ENCODE data around the gene L1CAM.

The L1CAM gene

GRCh38 chrX:153845842-153846241 is 40.1 kb downstream of the L1CAM start:
- Histone ChIP-seq H3K4me1 (ENCODE audit: insufficient read depth, low read length) (no peaks in the 10 kb centered on the region), H2AFZ (ENCODE audit: low read depth, low read length) (no peak overlapping the region), H3K9me3 (ENCODE audit: insufficient read depth, low read length, severe bottlenecking) (no peaks in the 10 kb centered on the region), H3K4me2 (ENCODE audit: insufficient read depth, low read length) (no peak overlapping the region), H3K79me2 (ENCODE audit: insufficient read depth, low read length) (no peaks in the 10 kb centered on the region), H3K36me3 (ENCODE audit: insufficient read depth, low read length) (no peaks in the 10 kb centered on the region), H3K9ac (ENCODE audit: low read depth, low read length) (no peak overlapping the region), H3K27ac (ENCODE audit: low read length) (no peak overlapping the region), H3K4me3 (ENCODE audit: low read depth in 1 of 2, low read length in 2 of 2) (no peak overlapping the region), H4K20me1 (ENCODE audit: insufficient read depth, low read length) (no peaks in the 10 kb centered on the region), H3K27me3 (ENCODE audit: insufficient read depth, low read length, poor library complexity) (no peaks in the 10 kb centered on the region)
- no peak for DNase-seq
- TF ChIP-seq CTCF (IDR thresholded peaks at IDR 0.05; ENCODE audit: borderline replicate concordance, extremely low read depth, low read length, poor library complexity, severe bottlenecking) (no peak), EZH2 (IDR thresholded peaks at IDR 0.05; ENCODE audit: borderline replicate concordance, low read depth, low read length, severe bottlenecking) (no peak)
- no peak for ATAC-seq (ENCODE audit: insufficient read depth, low read depth)

GRCh38 chrX:153845195-153845594 is 40.8 kb downstream of the L1CAM start:
- no peaks in the 10 kb centered on the region for H3K79me2 ChIP-seq (ENCODE audit: insufficient read depth, low read length)
- no peaks in the 10 kb centered on the region for H3K27me3 ChIP-seq (ENCODE audit: insufficient read depth, low read length, poor library complexity)
- TF ChIP-seq CTCF (IDR thresholded peaks at IDR 0.05; ENCODE audit: borderline replicate concordance, extremely low read depth, low read length, poor library complexity, severe bottlenecking) = no peak
- no peak overlapping the region for H3K27ac ChIP-seq (ENCODE audit: low read length)
- DNase-seq (no peak), ATAC-seq (ENCODE audit: insufficient read depth, low read depth) (no peak)
- H3K4me2 ChIP-seq (ENCODE audit: insufficient read depth, low read length) = no peak overlapping the region
- H3K4me1 ChIP-seq (ENCODE audit: insufficient read depth, low read length) = no peaks in the 10 kb centered on the region
- H3K36me3 ChIP-seq (ENCODE audit: insufficient read depth, low read length) = no peaks in the 10 kb centered on the region
- no peak overlapping the region for H2AFZ ChIP-seq (ENCODE audit: low read depth, low read length)
- H4K20me1 ChIP-seq (ENCODE audit: insufficient read depth, low read length) = no peaks in the 10 kb centered on the region
- H3K4me3 ChIP-seq (ENCODE audit: low read depth in 1 of 2, low read length in 2 of 2) = no peak overlapping the region
- H3K9ac ChIP-seq (ENCODE audit: low read depth, low read length) = no peak overlapping the region
- no peaks in the 10 kb centered on the region for H3K9me3 ChIP-seq (ENCODE audit: insufficient read depth, low read length, severe bottlenecking)

- TF ChIP-seq EZH2 (IDR thresholded peaks at IDR 0.05; ENCODE audit: borderline replicate concordance, low read depth, low read length, severe bottlenecking) (no peak), CTCF (IDR thresholded peaks at IDR 0.05; ENCODE audit: borderline replicate concordance, extremely low read depth, low read length, poor library complexity, severe bottlenecking) (no peak)
- ATAC-seq (ENCODE audit: insufficient read depth, low read depth) (no peak), DNase-seq (no peak)
- no peaks in the 10 kb centered on the region for H4K20me1 ChIP-seq (ENCODE audit: insufficient read depth, low read length)
- H2AFZ ChIP-seq (ENCODE audit: low read depth, low read length) = no peak overlapping the region
- no peaks in the 10 kb centered on the region for H3K9me3 ChIP-seq (ENCODE audit: insufficient read depth, low read length, severe bottlenecking)
- no peaks in the 10 kb centered on the region for H3K4me1 ChIP-seq (ENCODE audit: insufficient read depth, low read length)
- no peaks in the 10 kb centered on the region for H3K36me3 ChIP-seq (ENCODE audit: insufficient read depth, low read length)
- H3K4me3 ChIP-seq (ENCODE audit: low read depth in 1 of 2, low read length in 2 of 2) = no peak overlapping the region
- H3K27ac ChIP-seq (ENCODE audit: low read length) = no peak overlapping the region
- H3K9ac ChIP-seq (ENCODE audit: low read depth, low read length) = no peak overlapping the region
- H3K79me2 ChIP-seq (ENCODE audit: insufficient read depth, low read length) = no peaks in the 10 kb centered on the region
- H3K27me3 ChIP-seq (ENCODE audit: insufficient read depth, low read length, poor library complexity) = no peaks in the 10 kb centered on the region
- H3K4me2 ChIP-seq (ENCODE audit: insufficient read depth, low read length) = no peak overlapping the region
Observed at GRCh38 chrX:153844509-153845082, 41.4 kb downstream of the L1CAM start.

GRCh38 chrX:153836921-153837320 is 49.1 kb downstream of the L1CAM start:
- ATAC-seq (ENCODE audit: insufficient read depth, low read depth) (no peak), DNase-seq (no peak)
- H3K36me3 ChIP-seq (ENCODE audit: insufficient read depth, low read length) = no peaks in the 10 kb centered on the region
- TF ChIP-seq CTCF (IDR thresholded peaks at IDR 0.05; ENCODE audit: borderline replicate concordance, extremely low read depth, low read length, poor library complexity, severe bottlenecking) (no peak), EZH2 (IDR thresholded peaks at IDR 0.05; ENCODE audit: borderline replicate concordance, low read depth, low read length, severe bottlenecking) (no peak)
- no peak overlapping the region for H3K9ac ChIP-seq (ENCODE audit: low read depth, low read length)
- H3K4me3 ChIP-seq (ENCODE audit: low read depth in 1 of 2, low read length in 2 of 2) = no peak overlapping the region
- H3K9me3 ChIP-seq (ENCODE audit: insufficient read depth, low read length, severe bottlenecking) = no peaks in the 10 kb centered on the region
- no peak overlapping the region for H3K4me2 ChIP-seq (ENCODE audit: insufficient read depth, low read length)
- no peaks in the 10 kb centered on the region for H3K27me3 ChIP-seq (ENCODE audit: insufficient read depth, low read length, poor library complexity)
- no peak overlapping the region for H2AFZ ChIP-seq (ENCODE audit: low read depth, low read length)
- no peaks in the 10 kb centered on the region for H3K79me2 ChIP-seq (ENCODE audit: insufficient read depth, low read length)
- H4K20me1 ChIP-seq (ENCODE audit: insufficient read depth, low read length) = no peaks in the 10 kb centered on the region
- no peaks in the 10 kb centered on the region for H3K4me1 ChIP-seq (ENCODE audit: insufficient read depth, low read length)
- no peak overlapping the region for H3K27ac ChIP-seq (ENCODE audit: low read length)
